OCI-LY7 (cell line): ENCODE data around the gene TM9SF4.

Source experiments
- EZH2phosphoT487 ChIP-seq: fragments of 200-600 bp; sonication (generic); IDR thresholded peaks from 2 replicates; pipeline ENCODE4 v1.6.1; 2018; ENCODE audit warnings: low read depth, borderline replicate concordance, mild to moderate bottlenecking, mixed run types, antibody characterized with exemption, low read length, moderate library complexity, mixed read lengths
- TF ChIP-seq, protein P1 (sequence below): fragments of 200-600 bp; sonication (generic); conservative IDR thresholded peaks from 2 replicates; pipeline ENCODE4 v1.5.1; 2014; ENCODE audit warnings: mild to moderate bottlenecking, antibody characterized with exemption, low read length, moderate library complexity, mixed read lengths

DNA sequence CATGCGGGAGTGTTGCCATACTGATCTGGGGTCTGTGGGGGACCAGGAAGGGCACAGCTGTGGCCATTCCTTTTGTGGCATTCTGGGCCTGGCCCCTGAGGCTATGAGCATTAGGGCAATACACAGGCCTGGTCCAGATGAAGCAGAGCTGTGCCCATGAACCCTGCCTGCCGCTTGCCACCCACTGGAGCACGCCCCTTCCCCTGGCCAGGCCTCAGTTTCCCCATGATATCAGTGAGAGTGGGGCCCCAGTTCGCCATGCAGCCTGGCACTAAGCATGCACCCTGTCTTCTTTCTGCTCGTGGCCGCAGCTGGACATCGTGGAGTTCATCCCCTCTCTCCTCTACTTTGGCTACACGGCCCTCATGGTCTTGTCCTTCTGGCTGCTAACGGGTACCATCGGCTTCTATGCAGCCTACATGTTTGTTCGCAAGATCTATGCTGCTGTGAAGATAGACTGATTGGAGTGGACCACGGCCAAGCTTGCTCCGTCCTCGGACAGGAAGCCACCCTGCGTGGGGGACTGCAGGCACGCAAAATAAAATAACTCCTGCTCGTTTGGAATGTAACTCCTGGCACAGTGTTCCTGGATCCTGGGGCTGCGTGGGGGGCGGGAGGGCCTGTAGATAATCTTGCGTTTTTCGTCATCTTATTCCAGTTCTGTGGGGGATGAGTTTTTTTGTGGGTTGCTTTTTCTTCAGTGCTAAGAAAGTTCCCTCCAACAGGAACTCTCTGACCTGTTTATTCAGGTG, 55.6 kb downstream of the TM9SF4 start:
- TF ChIP-seq, protein P1, sequence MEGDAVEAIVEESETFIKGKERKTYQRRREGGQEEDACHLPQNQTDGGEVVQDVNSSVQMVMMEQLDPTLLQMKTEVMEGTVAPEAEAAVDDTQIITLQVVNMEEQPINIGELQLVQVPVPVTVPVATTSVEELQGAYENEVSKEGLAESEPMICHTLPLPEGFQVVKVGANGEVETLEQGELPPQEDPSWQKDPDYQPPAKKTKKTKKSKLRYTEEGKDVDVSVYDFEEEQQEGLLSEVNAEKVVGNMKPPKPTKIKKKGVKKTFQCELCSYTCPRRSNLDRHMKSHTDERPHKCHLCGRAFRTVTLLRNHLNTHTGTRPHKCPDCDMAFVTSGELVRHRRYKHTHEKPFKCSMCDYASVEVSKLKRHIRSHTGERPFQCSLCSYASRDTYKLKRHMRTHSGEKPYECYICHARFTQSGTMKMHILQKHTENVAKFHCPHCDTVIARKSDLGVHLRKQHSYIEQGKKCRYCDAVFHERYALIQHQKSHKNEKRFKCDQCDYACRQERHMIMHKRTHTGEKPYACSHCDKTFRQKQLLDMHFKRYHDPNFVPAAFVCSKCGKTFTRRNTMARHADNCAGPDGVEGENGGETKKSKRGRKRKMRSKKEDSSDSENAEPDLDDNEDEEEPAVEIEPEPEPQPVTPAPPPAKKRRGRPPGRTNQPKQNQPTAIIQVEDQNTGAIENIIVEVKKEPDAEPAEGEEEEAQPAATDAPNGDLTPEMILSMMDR, result no peak
- no peak for TF ChIP-seq EZH2phosphoT487
